KOPT-K1 (cell line): ENCODE data around the gene MTARC2.

ENCODE experiments used
- H3K27ac ChIP-seq: fragments of 200-600 bp; sonication (generic); 2 replicates; pipeline ENCODE4 v1.5.1; 2016; ENCODE audit warnings: antibody characterized with exemption, mild to moderate bottlenecking, low read depth, low read length; ENCODE audit not compliant: poor library complexity, severe bottlenecking
- H3K36me3 ChIP-seq: fragments of 200-600 bp; sonication (generic); 2 replicates; pipeline ENCODE4 v1.5.1; 2017; ENCODE audit warnings: antibody characterized with exemption, mild to moderate bottlenecking, low read length, moderate library complexity; ENCODE audit not compliant: insufficient read depth
- H3K9me3 ChIP-seq: fragments of 200-600 bp; sonication (generic); 2 replicates; pipeline ENCODE4 v1.5.1; 2017; ENCODE audit warnings: antibody characterized with exemption, low read length, mild to moderate bottlenecking; ENCODE audit not compliant: insufficient read depth, poor library complexity, severe bottlenecking

MTARC2 gene

DNA sequence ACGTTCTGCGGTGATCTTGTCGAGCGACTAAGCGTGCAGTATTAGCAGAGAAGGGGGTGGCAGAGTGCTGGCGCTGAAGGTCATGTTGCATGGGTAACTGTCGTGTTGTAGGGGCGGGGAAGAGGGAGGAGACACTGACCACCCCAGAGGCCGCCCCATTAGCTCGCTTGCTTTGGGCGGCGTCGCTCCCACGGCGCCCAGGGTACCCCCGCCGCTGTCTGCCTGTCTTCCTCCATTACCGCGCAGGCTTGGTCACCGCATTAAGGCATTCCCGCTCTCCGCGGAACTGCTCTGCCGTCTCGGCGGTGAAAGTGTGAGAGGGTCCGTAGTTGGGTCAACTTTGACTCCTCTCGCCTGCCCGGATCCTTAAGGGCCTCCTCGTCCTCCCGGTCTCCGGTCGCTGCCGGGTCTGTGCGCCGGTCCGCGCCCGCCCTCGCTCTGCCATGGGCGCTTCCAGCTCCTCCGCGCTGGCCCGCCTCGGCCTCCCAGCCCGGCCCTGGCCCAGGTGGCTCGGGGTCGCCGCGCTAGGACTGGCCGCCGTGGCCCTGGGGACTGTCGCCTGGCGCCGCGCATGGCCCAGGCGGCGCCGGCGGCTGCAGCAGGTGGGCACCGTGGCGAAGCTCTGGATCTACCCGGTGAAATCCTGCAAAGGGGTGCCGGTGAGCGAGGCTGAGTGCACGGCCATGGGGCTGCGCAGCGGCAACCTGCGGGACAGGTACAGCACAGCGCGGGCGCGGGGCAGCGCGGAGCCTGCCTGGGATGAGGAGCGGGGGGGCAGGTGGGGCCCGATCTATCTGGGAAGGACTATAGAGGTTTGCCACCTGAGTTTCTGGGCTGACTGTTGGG, at the start of gene MTARC2:
Gene MTARC2 (plus strand): TSS at position 234 of the 846 bp plus-strand sequence. CDS start 210 bp downstream, at position 444.
- no peaks in the 10 kb centered on the region for H3K9me3 ChIP-seq
- no peaks in the 10 kb centered on the region for H3K36me3 ChIP-seq
- no peak within 1 kb of the TSS for H3K27ac ChIP-seq

DNA sequence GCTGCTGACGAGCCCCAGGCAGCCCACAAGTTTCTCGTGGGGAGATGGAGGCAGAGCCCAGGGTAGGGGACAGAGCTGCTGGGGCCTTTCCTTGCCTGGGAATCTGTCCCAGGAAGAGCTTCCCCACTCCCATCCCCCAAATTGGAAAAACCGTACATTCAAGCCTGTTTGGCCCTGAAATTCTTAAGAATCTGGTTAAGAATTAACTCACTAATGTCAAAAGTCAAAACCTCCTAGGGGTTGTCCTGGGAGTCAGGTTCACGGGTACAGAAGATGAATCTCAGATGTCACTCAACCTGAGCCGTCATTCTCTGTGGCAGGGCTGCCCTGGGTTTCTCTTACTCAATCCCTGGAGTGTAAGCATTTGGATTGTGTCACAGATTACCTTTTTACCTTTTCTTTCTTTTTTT, 49.5 kb upstream of the MTARC2 start:
- H3K27ac ChIP-seq = no peak overlapping the region
- H3K9me3 ChIP-seq = no peaks in the 10 kb centered on the region
- no peaks in the 10 kb centered on the region for H3K36me3 ChIP-seq

DNA sequence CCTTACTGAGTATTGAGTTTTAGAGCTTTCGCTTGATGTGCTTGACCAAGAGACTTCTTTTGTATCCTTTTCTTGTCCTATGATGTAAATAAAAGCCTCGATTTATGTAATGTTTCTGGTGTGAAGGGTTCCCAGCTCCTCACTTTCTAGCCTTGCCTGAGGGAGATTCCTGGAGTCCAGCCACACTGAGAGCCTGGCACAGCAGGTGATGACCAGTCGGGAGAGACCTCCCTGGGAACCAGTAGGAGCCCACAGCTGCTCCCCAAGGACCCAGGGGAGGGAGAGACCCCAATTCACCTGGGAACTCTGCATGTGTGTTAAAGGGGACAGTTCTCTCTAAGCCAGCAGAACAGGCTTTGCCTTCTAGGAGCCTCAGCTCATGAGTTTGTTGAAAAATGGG, 49.1 kb upstream of the MTARC2 start:
- no peaks in the 10 kb centered on the region for H3K36me3 ChIP-seq
- no peak overlapping the region for H3K27ac ChIP-seq
- H3K9me3 ChIP-seq = no peaks in the 10 kb centered on the region

DNA sequence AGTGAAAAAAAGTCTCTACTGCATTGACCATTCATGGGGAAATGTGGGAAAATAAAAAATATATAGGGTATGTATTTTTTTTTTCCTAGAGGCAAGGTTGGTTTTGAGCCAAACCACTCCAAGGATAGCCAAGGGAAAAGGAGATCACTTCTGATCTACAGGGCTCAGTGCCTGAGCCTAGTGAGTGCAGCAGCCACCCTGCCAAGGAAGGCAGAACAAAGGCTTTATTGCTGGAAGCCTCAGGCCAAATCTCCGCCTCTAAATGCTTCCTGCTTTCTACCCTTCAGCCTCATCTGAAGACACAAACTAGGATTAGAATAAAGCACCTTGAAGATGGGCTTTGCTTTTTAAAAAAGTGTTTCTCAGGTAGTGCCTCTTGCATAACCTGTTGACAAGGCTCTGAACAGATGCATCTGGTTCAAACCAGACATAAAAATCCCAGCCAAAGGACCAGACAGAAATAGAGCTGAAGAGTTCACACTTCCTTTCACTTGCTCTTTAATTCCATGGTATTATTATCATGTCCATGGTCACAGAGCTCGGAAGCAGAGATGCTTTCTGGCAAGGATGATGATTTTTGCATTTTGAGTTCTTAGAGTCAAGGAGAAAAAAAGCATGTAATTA, 47.5 kb upstream of the MTARC2 start:
- Histone ChIP-seq H3K9me3 (no peaks in the 10 kb centered on the region), H3K27ac (no peak overlapping the region), H3K36me3 (no peaks in the 10 kb centered on the region)

DNA sequence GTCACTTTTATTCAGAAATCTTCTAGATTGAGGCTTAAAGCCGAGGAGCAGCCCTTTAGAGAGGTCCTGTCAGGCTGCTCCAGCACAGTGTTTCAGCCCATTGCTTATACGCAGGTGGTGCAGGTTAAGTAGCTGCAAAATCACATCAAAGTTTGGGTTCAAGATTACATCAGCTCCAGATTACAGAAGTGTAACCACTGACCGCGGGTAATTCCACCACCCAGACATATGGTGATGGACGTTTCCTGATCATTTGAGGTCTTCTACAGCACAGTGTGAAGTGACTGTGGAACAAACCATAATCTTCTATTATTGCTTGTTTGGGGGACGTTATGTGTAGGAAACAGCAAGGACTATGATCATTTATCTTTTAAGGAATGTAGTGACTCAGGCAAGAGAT, 46.1 kb upstream of the MTARC2 start:
- no peak overlapping the region for H3K27ac ChIP-seq
- H3K9me3 ChIP-seq = no peaks in the 10 kb centered on the region
- no peaks in the 10 kb centered on the region for H3K36me3 ChIP-seq

DNA sequence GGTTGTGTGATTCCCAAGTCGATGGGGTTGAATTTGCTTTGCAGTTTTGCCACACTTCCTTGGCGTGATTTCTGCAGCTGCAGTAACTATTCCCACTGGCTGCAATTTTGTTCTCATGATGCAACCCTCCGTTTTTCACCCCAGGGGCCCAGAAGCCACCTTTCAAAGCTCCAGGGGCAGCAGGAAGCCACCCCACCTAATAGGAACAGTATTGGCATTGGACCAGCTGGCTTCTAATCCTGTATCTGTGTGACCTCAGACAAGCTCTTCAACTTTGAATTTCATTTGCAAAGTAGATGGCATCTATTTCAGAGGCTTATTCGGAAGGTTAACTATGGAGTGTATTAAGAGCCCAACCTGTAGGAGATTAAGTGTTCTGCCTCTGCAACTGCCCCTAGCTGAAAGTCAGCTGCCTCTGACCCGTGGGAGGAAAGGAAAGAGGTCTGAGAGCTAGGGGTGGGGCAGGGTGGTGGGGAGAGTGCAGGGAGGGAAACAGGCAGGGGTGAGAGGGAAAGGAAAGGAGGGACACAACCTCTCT, 45.3 kb upstream of the MTARC2 start:
- H3K36me3 ChIP-seq = no peaks in the 10 kb centered on the region

DNA sequence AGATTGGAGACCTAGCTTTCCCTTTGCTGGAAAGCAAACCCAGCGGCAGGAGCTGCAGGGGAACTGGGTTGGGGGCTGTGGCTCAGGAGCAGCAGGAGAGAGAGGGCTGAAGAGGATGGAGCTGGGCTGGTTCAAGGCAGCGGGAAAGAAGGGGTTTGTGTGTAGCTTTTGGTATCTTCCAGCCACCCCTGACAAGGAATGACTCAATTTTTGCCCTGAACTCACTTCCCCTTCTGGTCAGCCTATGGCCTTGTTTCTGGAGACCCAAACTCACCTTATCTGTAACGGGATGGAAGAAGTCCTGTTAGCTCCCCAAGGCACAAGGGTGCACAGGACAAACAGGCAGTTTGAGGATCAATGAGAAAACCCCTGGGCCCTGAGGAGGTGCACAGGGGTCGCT, 44.8 kb upstream of the MTARC2 start:
- no peaks in the 10 kb centered on the region for H3K9me3 ChIP-seq
- H3K27ac ChIP-seq = no peak overlapping the region
- no peaks in the 10 kb centered on the region for H3K36me3 ChIP-seq

More for the DNA sequence above, 45.3 kb upstream of the MTARC2 start:
- no peaks in the 10 kb centered on the region for H3K9me3 ChIP-seq
- H3K27ac ChIP-seq = no peak overlapping the region

DNA sequence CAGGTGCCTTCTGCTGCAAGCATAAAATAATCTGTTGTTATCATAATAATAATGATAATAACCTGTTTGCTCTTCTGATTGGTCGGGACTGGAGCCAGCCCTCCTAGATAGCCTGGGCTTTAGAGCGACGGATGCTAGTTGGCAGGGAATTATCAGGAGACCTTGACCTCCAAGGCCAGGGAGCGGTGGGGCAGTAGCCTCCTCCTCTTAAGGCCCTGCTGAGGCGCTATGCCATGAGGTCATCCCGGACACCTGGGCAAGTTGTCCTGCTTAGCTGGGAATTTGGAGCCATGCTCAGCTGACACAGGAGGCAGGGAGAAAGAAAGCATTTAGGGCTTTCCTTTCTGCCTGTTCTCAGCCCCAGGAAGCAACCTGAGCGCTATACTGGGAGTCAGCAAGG, 42.3 kb upstream of the MTARC2 start:
- Histone ChIP-seq H3K36me3 (no peaks in the 10 kb centered on the region), H3K9me3 (no peaks in the 10 kb centered on the region), H3K27ac (no peak overlapping the region)

DNA sequence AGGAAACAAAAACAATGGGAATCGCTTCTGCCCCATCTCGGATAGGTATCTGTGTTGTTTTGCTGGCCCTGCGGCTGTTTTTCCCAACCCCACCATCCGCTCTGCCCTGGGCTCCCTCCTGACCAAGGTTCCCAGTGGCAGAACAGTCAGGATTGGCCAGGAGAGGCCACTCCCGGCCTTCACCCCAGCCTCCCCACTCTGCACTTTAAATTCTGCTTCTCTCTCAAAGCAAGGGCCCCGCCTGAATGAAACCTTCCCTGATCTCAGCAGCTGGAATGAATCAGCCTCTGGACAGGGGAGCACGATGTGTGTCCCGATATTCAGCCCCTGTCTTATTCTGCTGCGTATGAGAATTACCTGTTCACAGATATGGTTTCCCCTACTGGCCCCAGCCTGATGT, 41.6 kb upstream of the MTARC2 start:
- H3K9me3 ChIP-seq = no peaks in the 10 kb centered on the region
- H3K36me3 ChIP-seq = no peaks in the 10 kb centered on the region
- no peak overlapping the region for H3K27ac ChIP-seq

DNA sequence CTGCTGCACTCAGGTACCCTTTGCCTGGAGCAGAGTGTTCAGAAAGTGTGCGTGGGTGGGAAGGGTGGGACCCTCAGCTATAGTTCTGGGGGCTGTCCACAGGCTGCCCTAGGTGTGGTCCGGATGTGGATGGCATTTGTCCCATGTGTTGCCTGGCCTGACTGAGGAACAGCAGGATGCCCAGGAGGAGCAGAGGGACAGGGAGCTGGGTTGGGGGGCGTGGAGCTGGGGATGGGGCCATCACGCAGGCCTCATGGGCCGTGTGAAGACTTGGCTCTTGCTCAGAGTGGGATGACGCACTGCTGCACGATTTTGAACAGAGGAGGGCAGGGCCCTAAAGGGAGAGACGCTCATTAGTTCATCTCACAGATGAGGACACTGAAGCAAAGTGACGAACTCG, 41.0 kb upstream of the MTARC2 start:
- no peaks in the 10 kb centered on the region for H3K36me3 ChIP-seq
- no peaks in the 10 kb centered on the region for H3K9me3 ChIP-seq
- no peak overlapping the region for H3K27ac ChIP-seq

DNA sequence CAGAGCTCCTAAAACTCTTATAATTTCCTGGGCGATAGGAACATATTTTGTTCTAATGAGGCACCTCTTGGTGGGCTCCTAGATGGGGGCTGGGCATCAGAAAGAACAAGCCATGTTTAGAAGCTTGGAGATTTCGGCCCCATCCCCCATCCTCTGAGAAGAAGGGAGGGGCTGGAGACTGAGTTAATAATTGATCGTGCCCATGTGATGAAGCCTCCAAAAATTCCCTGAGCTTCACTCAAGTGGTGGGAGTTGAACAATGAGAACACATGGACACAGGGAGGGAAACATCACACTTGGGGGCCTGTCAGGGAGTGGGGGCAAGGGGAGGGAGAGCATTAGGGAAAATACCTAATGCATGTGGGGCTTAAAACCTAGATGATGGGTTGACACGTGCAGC, 39.9 kb upstream of the MTARC2 start:
- Histone ChIP-seq H3K9me3 (no peaks in the 10 kb centered on the region), H3K27ac (no peak overlapping the region), H3K36me3 (no peaks in the 10 kb centered on the region)

DNA sequence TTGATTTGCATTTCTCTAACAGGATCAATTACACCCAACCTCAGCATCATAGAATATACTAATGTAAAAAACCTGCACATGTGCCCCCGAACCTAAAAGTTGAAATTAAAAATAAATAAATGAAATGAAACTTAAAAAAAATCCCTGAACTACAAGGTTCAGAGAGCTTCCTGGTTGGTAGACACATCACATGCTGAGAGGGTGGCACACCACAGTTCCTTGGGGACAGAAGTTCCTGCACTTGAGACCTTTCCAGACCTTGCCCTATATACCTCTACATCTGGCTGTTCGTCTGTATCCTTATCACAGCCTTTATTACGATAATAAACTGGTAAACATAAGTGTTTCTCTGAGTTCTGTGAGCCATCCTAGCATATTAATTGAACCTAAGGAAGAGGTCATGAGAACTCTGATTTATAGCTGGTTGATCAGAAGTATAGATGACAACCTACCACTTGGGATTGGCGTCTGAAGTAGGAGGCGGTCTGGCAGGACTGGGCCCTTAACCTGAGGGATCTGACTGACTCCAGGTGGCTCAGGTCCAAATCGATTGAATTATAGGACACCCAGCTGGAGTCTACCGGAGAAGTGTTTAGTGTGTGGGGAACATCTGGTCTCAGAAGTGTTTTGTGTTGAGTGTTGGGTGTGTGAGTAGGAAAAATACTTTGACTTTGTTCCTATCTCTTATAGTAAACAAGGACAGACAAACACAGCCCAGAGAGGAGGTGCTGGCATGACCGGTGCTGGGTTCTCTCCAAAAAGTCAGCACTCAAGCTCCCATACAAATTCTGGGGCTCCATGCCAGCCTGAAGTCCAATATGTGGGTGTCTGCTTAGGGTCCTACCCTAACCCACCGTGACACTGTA, 39.0 kb upstream of the MTARC2 start:
- H3K9me3 ChIP-seq = no peaks in the 10 kb centered on the region
- no peaks in the 10 kb centered on the region for H3K36me3 ChIP-seq
- H3K27ac ChIP-seq = no peak overlapping the region

DNA sequence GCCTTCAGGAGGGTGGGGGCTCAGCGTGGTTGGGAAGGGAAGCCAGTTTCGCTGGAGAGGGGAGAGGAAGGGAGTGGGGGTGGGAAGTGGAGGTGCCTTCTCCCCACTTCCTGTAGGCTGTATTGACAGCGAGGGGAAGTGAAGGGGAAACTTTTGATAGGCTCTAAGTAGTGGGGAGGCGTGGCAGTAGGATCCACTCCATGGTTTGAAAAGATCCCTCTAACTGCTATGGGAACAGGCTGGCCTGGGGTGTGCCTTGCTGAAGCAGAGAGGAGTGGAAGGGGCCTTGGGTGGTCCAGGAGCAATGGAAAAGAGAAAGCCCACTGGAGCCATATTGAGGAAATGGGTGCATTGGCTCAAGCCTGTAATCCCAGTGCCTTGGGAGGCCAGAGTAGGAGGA, 37.8 kb upstream of the MTARC2 start:
- Histone ChIP-seq H3K9me3 (peaks cover under 1% of the 10 kb centered on the region), H3K36me3 (no peaks in the 10 kb centered on the region), H3K27ac (no peak overlapping the region)

DNA sequence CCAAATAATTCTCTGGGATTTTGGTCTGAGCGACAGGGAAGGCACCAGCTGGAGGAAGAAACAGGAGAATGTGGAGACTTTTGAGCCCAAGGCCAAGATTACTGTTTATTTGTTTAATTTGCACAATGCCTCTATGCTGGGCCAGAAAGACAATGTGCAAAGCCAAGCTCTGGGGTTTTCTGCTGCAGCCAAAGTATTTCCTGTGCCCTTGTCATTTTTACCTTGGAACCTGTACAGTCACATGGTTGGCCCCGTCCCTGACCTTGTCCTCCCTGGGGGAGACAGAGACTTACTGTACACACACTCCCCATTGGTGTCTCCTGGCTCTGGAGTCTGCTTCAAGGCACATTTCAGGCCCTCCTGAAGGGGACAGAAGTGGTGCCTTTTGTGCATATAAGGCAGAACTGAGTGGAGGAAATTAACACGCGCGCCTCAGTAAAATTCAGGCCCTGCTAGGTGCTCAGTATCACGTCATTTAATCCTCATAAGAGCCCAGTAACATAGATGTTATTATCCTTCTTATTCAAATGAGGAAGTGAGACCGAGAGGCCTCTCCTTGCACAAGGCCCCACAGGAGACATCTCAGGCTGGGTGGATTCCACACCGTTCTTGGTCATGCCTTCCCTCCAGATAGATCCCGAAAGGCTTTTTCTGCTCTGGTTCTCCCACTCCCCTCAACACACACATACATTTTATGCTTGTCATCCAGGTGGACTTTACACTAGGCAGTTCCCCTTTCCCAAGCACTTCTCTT, 36.9 kb upstream of the MTARC2 start:
- Histone ChIP-seq H3K27ac (no peak overlapping the region), H3K9me3 (peaks cover 10% of the 10 kb centered on the region), H3K36me3 (no peaks in the 10 kb centered on the region)
